GM19463 (cell line): ENCODE measurements around the gene NDUFA5.
"Not testable (repeated sequence)": the region's sequence is repeated elsewhere in the genome, so short reads cannot be mapped to it uniquely, and the experiment has no call there.

Experiments
- ATAC-seq: cut with Tn5 transposase; IDR thresholded peaks from one replicate; pipeline ENCODE4 v1.9.1; 2021; ENCODE audit warnings: mild to moderate bottlenecking, moderate library complexity; ENCODE audit not compliant: unreplicated experiment

NDUFA5 gene

DNA sequence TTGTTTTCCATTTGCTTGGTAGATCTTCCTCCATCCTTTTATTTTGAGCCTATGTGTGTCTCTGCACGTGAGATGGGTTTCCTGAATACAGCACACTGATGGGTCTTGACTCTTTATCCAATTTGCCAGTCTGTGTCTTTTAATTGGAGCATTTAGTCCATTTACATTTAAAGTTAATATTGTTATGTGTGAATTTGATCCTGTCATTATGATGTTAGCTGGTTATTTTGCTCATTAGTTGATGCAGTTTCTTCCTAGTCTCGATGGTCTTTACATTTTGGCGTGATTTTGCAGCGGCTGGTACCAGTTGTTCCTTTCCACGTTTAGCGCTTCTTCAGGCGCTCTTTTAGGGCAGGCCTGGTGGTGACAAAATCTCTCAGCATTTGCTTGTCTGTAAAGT is 31.1 kb downstream of the NDUFA5 start:
- ATAC-seq = not testable (repeated sequence)

DNA sequence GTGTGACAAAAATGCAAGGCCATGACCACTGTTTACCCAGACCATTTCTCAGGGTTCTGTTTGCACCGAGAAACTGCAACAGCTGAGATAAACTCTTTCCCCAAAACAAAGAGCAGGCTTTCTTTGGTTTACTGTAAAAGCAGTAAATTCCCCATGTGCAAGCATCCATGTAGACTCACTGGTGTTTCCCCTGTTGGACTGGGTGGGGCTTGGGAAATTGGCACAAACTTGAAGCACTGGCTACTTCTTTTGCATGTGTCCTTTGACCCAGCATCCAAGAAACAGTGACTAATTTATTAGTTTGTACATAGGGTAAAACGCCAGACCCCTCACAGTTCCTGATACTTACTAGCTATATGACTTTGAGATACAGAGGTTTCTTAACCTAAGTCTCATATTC is 35.6 kb downstream of the NDUFA5 start:
- ATAC-seq = no peak

DNA sequence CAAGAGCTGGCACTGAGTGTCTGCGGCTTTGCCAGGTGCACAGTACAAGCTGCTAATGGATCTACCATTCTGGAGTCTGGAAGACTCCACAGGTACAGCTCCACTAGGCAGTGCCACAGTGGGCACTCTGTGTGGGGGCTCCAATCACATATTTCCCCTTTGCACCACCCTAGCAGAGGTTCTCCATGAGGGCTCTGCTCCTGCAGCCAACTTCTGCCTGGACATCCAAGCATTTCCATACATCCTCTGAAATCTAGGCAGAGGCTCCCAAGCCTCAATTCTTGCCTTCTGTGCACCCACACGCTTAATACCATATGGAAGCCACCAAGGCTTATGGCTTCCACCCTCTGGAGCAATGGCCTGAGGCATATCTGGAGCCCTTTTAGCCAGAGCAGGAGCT is 52.4 kb downstream of the NDUFA5 start:
- ATAC-seq = no peak

DNA sequence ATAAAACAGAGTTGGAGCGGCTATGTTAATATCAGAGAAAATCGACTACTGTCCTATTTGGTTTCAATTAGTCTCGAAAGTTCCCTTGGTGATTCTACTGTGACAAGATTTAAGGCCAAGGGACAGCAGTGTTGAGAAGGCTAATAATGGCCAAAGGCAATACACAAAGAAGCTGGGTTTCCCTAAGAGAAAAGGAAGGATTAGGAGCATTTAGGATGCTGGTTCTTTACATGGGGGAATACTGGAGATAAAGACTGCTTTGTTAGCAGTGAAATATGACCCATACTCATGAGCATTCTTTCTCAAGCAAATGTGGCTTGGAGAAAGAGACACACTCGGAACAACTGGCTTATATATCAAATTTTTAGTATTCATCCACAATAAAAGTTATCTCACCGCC is 55.4 kb downstream of the NDUFA5 start:
- no peak for ATAC-seq

DNA sequence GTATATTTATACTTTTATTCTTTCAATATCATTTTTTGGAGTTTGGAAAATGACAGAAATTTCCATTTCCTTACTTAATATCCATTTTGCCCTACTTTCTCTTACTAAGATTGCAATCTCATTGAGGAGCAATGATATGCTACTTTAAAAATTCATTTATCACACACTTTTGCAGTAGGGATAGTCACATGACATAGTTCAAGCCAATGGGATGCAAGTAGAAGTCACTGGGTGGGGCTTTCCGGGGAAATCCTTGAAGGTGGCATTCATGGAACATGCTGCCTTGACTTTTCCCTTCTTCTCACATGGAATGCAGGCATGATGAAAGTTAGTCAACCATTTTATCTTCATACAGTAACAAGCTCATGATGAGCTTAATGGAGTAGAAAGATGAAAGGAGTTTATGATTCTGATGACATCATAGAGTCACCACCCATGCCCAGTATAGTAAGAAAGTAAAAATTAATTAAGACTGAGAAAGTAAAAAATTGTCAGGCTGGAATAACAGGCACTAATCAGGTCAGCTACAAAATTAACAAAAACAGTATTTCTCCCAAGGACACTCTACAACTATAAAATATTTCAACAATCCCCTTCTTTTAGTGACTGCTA is 56.6 kb downstream of the NDUFA5 start:
- ATAC-seq = no peak

GRCh38 chr7:123499211-123499970 is 58.2 kb downstream of the NDUFA5 start:
- ATAC-seq = no peak

DNA sequence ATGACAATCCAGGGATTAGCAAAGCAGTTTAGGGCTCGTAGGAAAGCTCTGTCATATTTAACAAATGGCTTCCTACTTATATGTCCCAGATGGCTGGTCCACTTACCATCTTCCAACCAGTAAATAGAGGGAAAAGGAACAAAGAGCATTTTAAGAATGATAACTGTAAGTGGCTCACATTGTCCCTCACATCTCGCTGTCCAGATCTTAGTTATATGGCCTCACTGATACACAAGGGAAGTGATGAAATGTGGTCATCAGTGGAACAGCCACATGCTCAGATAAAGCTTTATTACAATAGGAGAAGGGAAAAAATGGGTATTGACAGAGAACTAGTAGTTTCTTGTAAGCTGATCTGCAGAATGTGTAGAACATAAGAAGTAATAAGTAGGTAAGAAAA is 59.0 kb downstream of the NDUFA5 start:
- ATAC-seq = no peak

DNA sequence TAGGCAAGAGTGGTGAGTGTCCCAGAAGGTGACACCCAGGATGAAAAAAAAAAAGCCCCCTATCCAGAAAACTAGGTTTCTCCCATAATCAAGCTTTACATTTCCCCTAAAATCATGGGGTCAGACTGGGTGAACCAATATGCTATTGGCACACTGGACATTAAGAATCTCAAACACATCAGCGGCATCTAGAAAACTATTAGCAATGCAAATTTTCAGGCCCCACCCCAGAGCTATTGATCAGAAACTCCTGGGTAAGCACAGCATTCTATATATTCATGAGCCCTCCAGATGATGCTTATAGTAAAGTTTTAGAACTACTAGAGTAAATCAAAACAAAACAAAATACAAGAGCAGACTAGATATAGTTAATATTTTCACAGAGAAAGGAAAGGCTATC is 59.6 kb downstream of the NDUFA5 start:
- ATAC-seq = no peak

- no peak for ATAC-seq
These were observed 63.3 kb downstream of the NDUFA5 start for GRCh38 chr7:123494193-123494796.

- ATAC-seq = peak; percentile 83
These were observed 65.1 kb downstream of the NDUFA5 start for GRCh38 chr7:123492485-123492884.
